HG03108 (cell line): Measurements from ENCODE around the gene PCDHGB3.

Experiments
- ATAC-seq: cut with Tn5 transposase; IDR thresholded peaks from one replicate; pipeline ENCODE4 v1.9.1; 2021; ENCODE audit warnings: moderate library complexity; ENCODE audit not compliant: unreplicated experiment

PCDHGB3 gene

DNA sequence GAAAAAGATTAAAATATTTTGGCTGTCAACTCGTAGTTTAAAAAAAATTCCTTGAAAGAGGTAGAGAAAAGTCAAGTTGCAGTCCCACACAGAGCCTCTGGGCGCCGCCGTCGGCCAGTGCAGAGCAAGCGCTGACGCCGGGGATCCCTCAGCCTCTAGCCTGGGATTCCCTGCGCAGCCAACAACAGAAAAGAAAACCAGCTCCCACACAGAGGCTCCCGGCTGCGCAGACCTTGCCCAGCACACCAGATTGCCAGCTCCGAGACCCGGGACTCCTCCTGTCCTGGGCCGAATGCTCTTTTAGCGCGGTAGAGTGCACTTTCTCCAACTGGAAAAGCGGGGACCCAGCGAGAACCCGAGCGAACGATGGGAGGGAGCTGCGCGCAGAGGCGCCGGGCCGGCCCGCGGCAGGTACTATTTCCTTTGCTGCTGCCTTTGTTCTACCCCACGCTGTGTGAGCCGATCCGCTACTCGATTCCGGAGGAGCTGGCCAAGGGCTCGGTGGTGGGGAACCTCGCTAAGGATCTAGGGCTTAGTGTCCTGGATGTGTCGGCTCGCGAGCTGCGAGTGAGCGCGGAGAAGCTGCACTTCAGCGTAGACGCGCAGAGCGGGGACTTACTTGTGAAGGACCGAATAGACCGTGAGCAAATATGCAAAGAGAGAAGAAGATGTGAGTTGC, 47.6 kb downstream of the PCDHGB3 start, which contains the start of gene PCDHGB7:
Gene PCDHGB7 (plus strand): TSS at position 184 of the 679 bp plus-strand sequence. CDS start 183 bp downstream, at position 367.
- ATAC-seq = peak; percentile 75

DNA sequence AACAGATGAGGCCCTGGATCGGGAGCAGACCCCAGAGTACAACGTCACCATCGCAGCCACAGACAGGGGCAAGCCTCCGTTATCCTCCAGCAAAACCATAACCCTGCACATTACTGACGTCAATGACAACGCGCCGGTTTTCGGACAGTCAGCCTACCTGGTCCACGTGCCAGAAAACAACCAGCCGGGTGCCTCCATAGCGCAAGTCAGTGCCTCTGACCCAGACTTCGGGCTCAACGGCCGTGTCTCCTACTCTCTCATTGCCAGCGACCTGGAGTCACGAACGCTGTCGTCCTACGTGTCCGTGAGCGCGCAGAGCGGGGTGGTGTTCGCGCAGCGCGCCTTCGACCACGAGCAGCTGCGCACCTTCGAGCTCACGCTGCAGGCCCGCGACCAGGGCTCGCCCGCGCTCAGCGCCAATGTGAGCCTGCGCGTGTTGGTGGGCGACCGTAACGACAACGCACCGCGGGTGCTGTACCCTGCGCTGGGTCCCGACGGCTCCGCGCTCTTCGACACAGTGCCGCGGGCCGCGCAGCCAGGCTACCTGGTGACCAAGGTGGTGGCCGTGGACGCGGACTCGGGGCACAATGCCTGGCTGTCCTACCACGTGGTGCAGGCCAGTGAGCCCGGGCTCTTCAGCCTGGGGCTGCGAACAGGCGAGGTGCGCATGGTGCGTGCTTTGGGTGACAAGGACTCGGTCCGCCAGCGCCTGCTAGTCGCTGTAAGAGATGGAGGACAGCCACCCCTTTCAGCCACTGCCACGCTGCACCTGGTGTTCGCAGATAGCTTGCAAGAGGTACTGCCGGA, 49.2 kb downstream of the PCDHGB3 start:
- ATAC-seq = no peak

- peak; percentile 55 for ATAC-seq
Observed at GRCh38 chr5:141420855-141421488, 50.9 kb downstream of the PCDHGB3 start, which contains the start of gene PCDHGA11. Gene PCDHGA11, plus strand, starts transcription at chr5:141421051. Its CDS starts 177 bp downstream, at chr5:141421228.

DNA sequence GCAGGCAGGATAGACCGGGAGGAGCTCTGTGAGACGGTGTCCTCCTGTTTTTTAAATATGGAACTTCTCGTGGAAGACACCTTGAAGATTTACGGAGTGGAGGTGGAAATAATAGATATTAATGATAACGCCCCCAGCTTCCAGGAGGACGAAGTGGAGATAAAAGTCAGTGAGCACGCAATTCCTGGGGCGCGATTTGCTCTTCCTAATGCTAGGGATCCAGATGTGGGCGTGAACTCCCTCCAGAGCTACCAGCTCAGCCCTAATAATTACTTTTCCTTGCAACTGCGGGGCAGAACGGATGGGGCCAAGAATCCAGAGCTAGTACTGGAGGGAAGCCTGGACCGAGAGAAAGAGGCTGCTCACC, 51.4 kb downstream of the PCDHGB3 start:
- ATAC-seq = no peak
